Transverse colon (tissue), 4 donors: Measurements from ENCODE around the gene KIF21A. TPM values are rescaled to one million over a fixed set of nuclear protein-coding genes. Genes with fewer than 3 reads are reported as not detected.

Source experiments
- DNase-seq: peaks from one replicate; pipeline ENCODE4 v3.0.0-alpha.2; 2019
- H3K27ac ChIP-seq, 4 donors: fragments of 200-600 bp; sonication (generic); 2 replicates each; pipeline ENCODE4 v1.5.1; 2016 to 2018; ENCODE audit warnings: inconsistent platforms in 4 of 4
- H3K27me3 ChIP-seq: fragments of 200-600 bp; sonication (generic); 2 replicates; pipeline ENCODE4 v1.5.1; 2017; ENCODE audit warnings: inconsistent platforms
- H3K36me3 ChIP-seq, 4 donors: fragments of 200-600 bp; sonication (generic); 2 replicates each; pipeline ENCODE4 v1.5.1; 2017 to 2019; ENCODE audit warnings: inconsistent platforms in 4 of 4
- H3K4me1 ChIP-seq, 4 donors: fragments of 200-600 bp; sonication (generic); 2 replicates each; pipeline ENCODE4 v1.5.1; 2017 to 2020; ENCODE audit warnings: inconsistent platforms in 4 of 4
- H3K4me3 ChIP-seq, 4 donors: fragments of 200-600 bp; sonication (generic); 1 replicate in 1 of 4; 2 replicates in 3 of 4; pipeline versions ENCODE4 v1.5.1 to v1.6.1; 2017 to 2019; ENCODE audit warnings: inconsistent platforms in 4 of 4
- H3K9me3 ChIP-seq, 2 donors: fragments of 200-600 bp; sonication (generic); 2 replicates each; pipeline ENCODE4 v1.5.1; 2017 to 2019; ENCODE audit warnings: inconsistent platforms in 2 of 2
- CTCF ChIP-seq, 5 experiments: fragments of 200-600 bp in 3 of 5; fragments of 450-650 bp in 2 of 5; sonication (generic) in 3 of 5; IDR thresholded peaks; 1 replicate in 2 of 5; 2 replicates in 3 of 5; pipeline ENCODE4 v1.5.1; 2016 to 2017; ENCODE audit warnings: antibody characterized with exemption in 5 of 5, inconsistent platforms in 3 of 5, mild to moderate bottlenecking in 2 of 5, moderate library complexity in 1 of 5
- EP300 ChIP-seq: sonication (generic); formaldehyde crosslinking; IDR thresholded peaks from one replicate; pipeline ENCODE4 v1.6.1; 2017; ENCODE audit warnings: antibody characterized with exemption, low read depth
- POLR2A ChIP-seq: fragments of 450-650 bp; IDR thresholded peaks from one replicate; pipeline ENCODE4 v1.6.1; 2016; ENCODE audit warnings: antibody characterized with exemption, mild to moderate bottlenecking, moderate library complexity
- POLR2AphosphoS5 ChIP-seq, 3 donors: sonication (generic); formaldehyde crosslinking; IDR thresholded peaks; one replicate each; pipeline ENCODE4 v1.6.1; 2016; ENCODE audit warnings: antibody characterized with exemption in 3 of 3
- whole genome bisulfite sequencing, 2 donors: methylation state at CpG; one replicate each; pipeline ENCODE4 v1.1.5; 2018; ENCODE audit warnings: low coverage in 1 of 2; 5-methylcytosine and 5-hydroxymethylcytosine counted together
- in situ Hi-C, 4 donors: fragments of 200-750 bp; cut with MboI; loops; one replicate each; pipeline versions ENCODE4 v1.15.0 to v1.15.1; 2017; ENCODE audit warnings: low sequenced_read_pairs in 3 of 4, low pct_ligation_motif_present in 1 of 4, low pct_unique_long_range_greater_than_20kb in 1 of 4
- intact Hi-C: fragments of 100-400 bp; cut with DNase I; formaldehyde crosslinking; loops from one replicate; pipeline ENCODE4 v1.15.1; 2023; ENCODE audit warnings: low total_unique reads
- total RNA-seq, 4 donors: library from RNA; depleted of rRNA; stranded (reverse); fragments of >200 nt; gene quantifications; one replicate each; pipeline ENCODE4 v1.1.0, GENCODE V29; 2016

The KIF21A gene
- total RNA-seq, 4 donors from 2014 or later = 23.6 to 40.6 (median 31.9) TPM

- H3K4me3 ChIP-seq = no peak overlapping the region
- no peak overlapping the region for H3K27ac ChIP-seq
- no peak for TF ChIP-seq EP300
- TF ChIP-seq CTCF (IDR thresholded peaks at IDR 0.05) = no peak
- no peak for TF ChIP-seq POLR2AphosphoS5 (IDR thresholded peaks at IDR 0.05)
- TF ChIP-seq POLR2A = no peak
- no peaks in the 10 kb centered on the region for H3K27me3 ChIP-seq
- H3K4me1 ChIP-seq = peaks cover 0 to 5% (median 0%) of the 10 kb centered on the region in 4 donors
- DNase-seq = no peak
- in situ Hi-C loops (loop anchor here in 2 of 4 donors (25.0 kb wide), 1 partner anchor 373 kb away; no protein-coding TSS in a partner anchor), intact Hi-C loops (no loop called here)
- no peaks in the 10 kb centered on the region for H3K36me3 ChIP-seq
- no peaks in the 10 kb centered on the region for H3K9me3 ChIP-seq
These were observed 128.4 kb downstream of the KIF21A start for GRCh38 chr12:39314547-39314946.

GRCh38 chr12:39309516-39309915 is 133.4 kb downstream of the KIF21A start:
- DNase-seq = no peak
- TF ChIP-seq POLR2AphosphoS5 (IDR thresholded peaks at IDR 0.05) (no peak), EP300 (no peak), CTCF (IDR thresholded peaks at IDR 0.05) (no peak), POLR2A (no peak)

GRCh38 chr12:39301422-39301821 is 141.5 kb downstream of the KIF21A start:
- no peak for DNase-seq

More at GRCh38 chr12:39309516-39309915, 133.4 kb downstream of the KIF21A start:
- peaks cover 0 to under 1% (median 0%) of the 10 kb centered on the region in 4 donors for H3K4me1 ChIP-seq
- no peak overlapping the region for H3K27ac ChIP-seq
- in situ Hi-C loops (loop anchor here in 2 of 4 donors (25.0 kb wide), 1 partner anchor 378 kb away; no protein-coding TSS in a partner anchor), intact Hi-C loops (no loop called here)
- H3K9me3 ChIP-seq = no peaks in the 10 kb centered on the region
- peaks cover 0 to 12% (median 4%) of the 10 kb centered on the region in 4 donors for H3K36me3 ChIP-seq
- 85% methylated on average over 4 of the region's 4 CpGs for WGBS, 2 donors
- H3K27me3 ChIP-seq = no peaks in the 10 kb centered on the region
- no peak overlapping the region for H3K4me3 ChIP-seq

GRCh38 chr12:39300799-39301198 is 142.1 kb downstream of the KIF21A start:
- whole genome bisulfite sequencing, 2 donors = 69 to 76% methylated on average over 2 of the region's 2 CpGs
- DNase-seq = no peak
- no peak overlapping the region for H3K27ac ChIP-seq
- in situ Hi-C loops = loop anchor here in 2 of 4 donors (25.0 kb wide), 1 partner anchor 387 kb away; no protein-coding TSS in a partner anchor
- TF ChIP-seq EP300 (no peak), POLR2A (no peak), CTCF (IDR thresholded peaks at IDR 0.05) (no peak), POLR2AphosphoS5 (IDR thresholded peaks at IDR 0.05) (no peak)
- no peaks in the 10 kb centered on the region for H3K9me3 ChIP-seq
- H3K27me3 ChIP-seq = no peaks in the 10 kb centered on the region
- H3K4me3 ChIP-seq = no peak overlapping the region
- intact Hi-C loops = no loop called here
- peaks cover 0 to 13% (median 5%) of the 10 kb centered on the region in 4 donors for H3K36me3 ChIP-seq
- no peaks in the 10 kb centered on the region for H3K4me1 ChIP-seq

More at GRCh38 chr12:39301422-39301821, 141.5 kb downstream of the KIF21A start:
- in situ Hi-C loops = loop anchor here in 2 of 4 donors (25.0 kb wide), 1 partner anchor 386 kb away; no protein-coding TSS in a partner anchor
- Histone ChIP-seq H3K36me3 (peaks cover 0 to 13% (median 6%) of the 10 kb centered on the region in 4 donors), H3K4me1 (no peaks in the 10 kb centered on the region), H3K4me3 (no peak overlapping the region), H3K27ac (no peak overlapping the region), H3K27me3 (no peaks in the 10 kb centered on the region), H3K9me3 (no peaks in the 10 kb centered on the region)
- no peak for TF ChIP-seq CTCF (IDR thresholded peaks at IDR 0.05)
- TF ChIP-seq POLR2AphosphoS5 (IDR thresholded peaks at IDR 0.05) = no peak
- no peak for TF ChIP-seq EP300
- TF ChIP-seq POLR2A = no peak
- intact Hi-C loops = no loop called here
